Brain microvascular endothelial cell (primary cell): ENCODE results near the gene SOX2.

Experiments
- DNase-seq: peaks from one replicate; pipeline ENCODE4 v3.0.0-alpha.2; 2020
- H3K27ac ChIP-seq: fragments of 250-450 bp; sonication (Bioruptor Pico); 2 replicates; pipeline ENCODE4 v1.5.1; 2020; ENCODE audit warnings: mild to moderate bottlenecking, moderate library complexity
- H3K27me3 ChIP-seq: fragments of 250-450 bp; sonication (Bioruptor Pico); replicated peaks from 2 replicates; pipeline ENCODE4 v1.5.1; 2020; ENCODE audit warnings: mild to moderate bottlenecking
- H3K36me3 ChIP-seq: fragments of 250-450 bp; sonication (Bioruptor Pico); replicated peaks from 2 replicates; pipeline ENCODE4 v1.5.1; 2020; ENCODE audit warnings: mild to moderate bottlenecking
- H3K4me3 ChIP-seq: 2 replicates; pipeline ENCODE4 v1.5.1; 2011; ENCODE audit warnings: low read depth, mild to moderate bottlenecking, control low read depth, low read length, moderate library complexity
- in situ Hi-C: cut with HindIII; loops from 2 replicates; pipeline ENCODE4 v1.10.0; 2017; ENCODE audit warnings: low sequenced_read_pairs, low pct_ligation_motif_present
- TF ChIP-seq, protein P1 (sequence below): IDR thresholded peaks from 2 replicates; pipeline ENCODE4 v1.5.1; 2011; ENCODE audit warnings: low read depth, mild to moderate bottlenecking, moderate library complexity, low read length, control low read depth, inconsistent platforms; ENCODE audit errors: missing control alignments

Gene SOX2

DNA sequence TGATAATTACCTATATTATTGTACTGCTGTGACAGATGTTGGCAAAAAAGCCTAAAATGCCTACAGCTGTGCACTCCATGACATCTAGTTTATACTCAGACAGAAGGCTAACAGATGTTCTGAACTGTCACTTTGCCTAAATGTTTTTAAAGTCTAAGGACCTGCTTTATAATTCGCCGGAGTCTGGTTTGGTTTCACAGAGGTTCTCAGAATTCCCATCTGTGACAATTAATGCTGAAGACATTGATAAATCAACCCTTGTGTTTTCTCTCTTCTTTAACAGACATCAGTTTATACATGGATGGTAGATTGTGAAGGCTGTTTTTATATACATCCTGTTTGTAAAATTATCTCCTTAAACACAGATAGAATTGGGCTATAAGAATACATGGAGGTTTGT is 19.8 kb upstream of the SOX2 start:
- Histone ChIP-seq H3K27ac (no peak overlapping the region), H3K27me3 (peaks cover 22% of the 10 kb centered on the region), H3K4me3 (no peak overlapping the region), H3K36me3 (no peaks in the 10 kb centered on the region)
- DNase-seq = no peak
- in situ Hi-C loops = no loop called here
- TF ChIP-seq, protein P1, sequence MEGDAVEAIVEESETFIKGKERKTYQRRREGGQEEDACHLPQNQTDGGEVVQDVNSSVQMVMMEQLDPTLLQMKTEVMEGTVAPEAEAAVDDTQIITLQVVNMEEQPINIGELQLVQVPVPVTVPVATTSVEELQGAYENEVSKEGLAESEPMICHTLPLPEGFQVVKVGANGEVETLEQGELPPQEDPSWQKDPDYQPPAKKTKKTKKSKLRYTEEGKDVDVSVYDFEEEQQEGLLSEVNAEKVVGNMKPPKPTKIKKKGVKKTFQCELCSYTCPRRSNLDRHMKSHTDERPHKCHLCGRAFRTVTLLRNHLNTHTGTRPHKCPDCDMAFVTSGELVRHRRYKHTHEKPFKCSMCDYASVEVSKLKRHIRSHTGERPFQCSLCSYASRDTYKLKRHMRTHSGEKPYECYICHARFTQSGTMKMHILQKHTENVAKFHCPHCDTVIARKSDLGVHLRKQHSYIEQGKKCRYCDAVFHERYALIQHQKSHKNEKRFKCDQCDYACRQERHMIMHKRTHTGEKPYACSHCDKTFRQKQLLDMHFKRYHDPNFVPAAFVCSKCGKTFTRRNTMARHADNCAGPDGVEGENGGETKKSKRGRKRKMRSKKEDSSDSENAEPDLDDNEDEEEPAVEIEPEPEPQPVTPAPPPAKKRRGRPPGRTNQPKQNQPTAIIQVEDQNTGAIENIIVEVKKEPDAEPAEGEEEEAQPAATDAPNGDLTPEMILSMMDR = no peak

DNA sequence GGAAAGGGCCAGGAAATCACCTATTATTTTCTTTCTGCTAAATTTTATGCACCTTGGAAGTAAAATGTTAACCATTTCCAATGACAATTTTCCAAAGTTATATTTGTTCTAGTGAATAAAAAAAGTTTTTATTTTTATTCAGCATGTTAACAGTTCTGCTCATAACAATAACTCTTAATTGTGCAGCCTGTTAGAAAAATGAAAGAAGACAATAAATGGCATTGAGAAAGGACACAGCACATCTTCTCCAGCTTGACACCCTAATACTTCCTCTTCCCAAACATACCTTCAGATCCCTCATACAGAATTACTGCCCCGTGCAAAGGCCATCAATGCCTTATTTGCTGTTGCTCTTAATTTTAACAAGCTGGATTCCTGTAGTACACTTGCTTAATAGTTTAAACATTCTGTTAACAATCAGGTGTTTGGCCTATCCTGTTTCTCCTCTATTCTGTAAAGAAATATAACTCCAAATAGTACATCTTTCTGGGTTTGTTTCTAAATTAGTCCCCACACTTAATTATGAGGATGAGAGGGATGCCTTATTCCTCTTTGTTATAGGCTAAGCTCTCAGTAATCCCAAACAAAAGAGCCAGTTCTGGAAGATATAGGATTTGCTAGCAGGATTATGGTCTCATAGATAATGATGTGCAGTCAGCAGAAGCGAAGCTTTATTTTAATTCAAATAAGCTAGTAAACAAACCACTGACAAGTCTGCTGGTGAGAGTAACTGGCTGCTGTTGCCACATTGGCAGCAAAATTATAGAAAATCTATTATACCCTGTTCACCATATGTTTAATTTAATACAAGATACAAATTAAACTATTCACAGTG is 19.2 kb upstream of the SOX2 start:
- no peak for DNase-seq
- TF ChIP-seq, protein P1 = no peak
- Histone ChIP-seq H3K27ac (no peak overlapping the region), H3K27me3 (peaks cover 27% of the 10 kb centered on the region), H3K36me3 (no peaks in the 10 kb centered on the region), H3K4me3 (no peak overlapping the region)
- in situ Hi-C loops = no loop called here

DNA sequence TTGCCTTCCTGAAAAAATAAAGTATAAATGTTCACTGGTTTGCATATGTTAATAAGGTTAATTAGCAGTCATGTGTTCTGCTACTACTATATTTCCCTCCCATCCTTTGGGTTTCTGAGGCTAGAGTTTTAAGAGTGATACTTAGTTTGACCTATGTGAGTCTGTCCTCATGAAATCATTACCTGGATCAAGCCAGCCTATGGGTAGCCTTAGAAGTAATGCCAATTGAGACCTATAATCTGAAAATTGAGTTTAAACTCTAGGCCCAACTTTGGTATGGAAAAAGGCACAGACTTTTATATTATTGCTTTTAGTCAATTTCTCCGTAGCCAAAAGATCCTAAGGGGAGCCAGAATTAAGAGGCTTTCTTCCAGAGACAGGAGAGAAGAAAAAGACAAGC is 18.4 kb upstream of the SOX2 start:
- peaks cover 27% of the 10 kb centered on the region for H3K27me3 ChIP-seq

DNA sequence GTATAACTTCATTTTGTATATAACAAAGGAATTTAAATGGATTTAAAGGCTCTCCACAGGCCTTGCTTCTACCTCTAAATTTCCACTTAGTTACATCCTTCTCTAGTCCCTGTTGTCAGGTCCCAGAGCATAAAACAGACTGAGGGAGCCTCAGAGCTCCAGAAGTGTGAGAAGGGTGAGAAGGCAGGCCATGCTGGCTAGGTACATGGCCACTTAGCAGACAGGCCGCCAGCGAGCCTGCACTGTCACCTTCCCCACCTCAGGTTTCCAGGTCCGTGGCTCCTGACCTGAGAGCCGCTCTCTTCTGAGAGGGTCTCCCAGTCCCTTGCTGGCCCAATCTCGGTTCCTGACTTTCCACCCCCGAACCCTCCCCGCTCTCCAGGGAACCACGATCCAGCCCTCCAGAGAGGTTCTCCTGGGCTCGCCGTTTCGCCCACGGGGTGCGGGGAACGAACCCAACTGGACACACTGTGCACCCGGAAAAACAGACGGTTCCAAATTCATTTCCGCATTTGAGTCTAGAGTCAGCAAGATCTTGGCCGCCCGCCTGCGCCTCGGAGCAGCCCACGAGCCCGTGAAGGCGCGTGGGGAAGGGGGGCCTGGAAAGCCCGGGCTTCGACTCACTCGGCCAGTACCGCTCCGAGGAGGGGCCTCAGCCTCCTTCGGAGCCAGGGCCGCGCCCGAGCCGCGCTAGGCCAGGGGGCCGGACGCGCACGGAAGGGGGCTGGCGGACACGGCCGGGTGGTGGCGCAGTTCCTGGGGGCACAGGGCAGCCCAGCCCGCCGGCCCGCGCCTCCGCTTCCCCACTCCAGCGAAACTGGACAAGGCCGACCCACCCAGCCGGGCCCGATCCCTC is 16.7 kb upstream of the SOX2 start:
- no peaks in the 10 kb centered on the region for H3K36me3 ChIP-seq
- H3K27ac ChIP-seq = no peak overlapping the region
- peaks cover 29% of the 10 kb centered on the region for H3K27me3 ChIP-seq
- in situ Hi-C loops = no loop called here
- peak overlapping the region; percentile 56 for H3K4me3 ChIP-seq
- TF ChIP-seq, protein P1 = peak; percentile 12
- DNase-seq = no peak

More for the DNA sequence above, 18.4 kb upstream of the SOX2 start:
- TF ChIP-seq, protein P1 = no peak
- H3K27ac ChIP-seq = no peak overlapping the region
- DNase-seq = no peak
- no peak overlapping the region for H3K4me3 ChIP-seq
- no peaks in the 10 kb centered on the region for H3K36me3 ChIP-seq
- in situ Hi-C loops = no loop called here

DNA sequence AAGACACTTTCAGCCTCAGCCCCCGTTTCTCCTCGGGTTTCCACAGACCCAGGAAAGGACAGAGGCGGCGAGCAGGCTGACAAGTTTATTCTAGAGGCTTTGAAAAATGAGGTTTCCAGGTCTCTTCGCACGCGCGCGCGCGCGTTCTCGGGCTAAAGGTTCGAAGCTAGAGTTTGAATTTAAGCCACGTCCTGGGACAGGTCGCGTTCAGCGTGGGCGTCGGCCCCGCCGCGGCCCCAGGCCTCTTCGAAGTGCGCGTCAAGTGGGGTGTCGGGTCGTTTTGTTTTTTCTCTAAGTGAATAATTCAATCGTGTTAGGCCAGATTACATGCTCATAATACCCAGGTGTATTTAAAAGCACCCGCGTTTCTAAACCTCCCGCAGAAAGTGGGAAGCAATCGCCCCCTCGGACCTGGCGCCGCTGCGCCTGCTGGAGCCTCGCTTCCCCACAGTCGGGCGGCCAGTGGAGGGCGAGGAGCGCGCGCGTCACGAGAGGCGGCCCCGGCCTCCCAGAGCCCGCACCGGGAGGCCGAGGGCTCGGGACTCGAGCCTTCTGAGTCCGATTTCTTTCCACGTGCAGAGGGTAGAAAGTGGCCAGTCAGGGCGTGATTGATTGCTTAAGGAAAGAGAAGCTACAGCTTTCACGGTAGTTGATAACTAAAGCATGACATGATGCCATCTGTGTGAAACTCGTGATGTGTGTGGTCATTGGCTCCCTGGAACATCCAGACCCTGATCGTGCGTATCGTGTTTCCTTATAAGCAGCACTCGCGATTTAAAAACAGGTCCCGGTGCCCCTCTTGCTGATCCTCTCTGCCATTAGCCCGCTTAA is 15.8 kb upstream of the SOX2 start:
- DNase-seq = no peak
- Histone ChIP-seq H3K36me3 (no peaks in the 10 kb centered on the region), H3K4me3 (peak overlapping the region; percentile 56), H3K27me3 (peaks cover 29% of the 10 kb centered on the region), H3K27ac (no peak overlapping the region)
- TF ChIP-seq, protein P1 = no peak
- in situ Hi-C loops = no loop called here
